Activated T-cell treated with anti-CD3 and anti-CD28 coated beads, Interleukin-2, amount 50 U/mL, for 1 hour (primary cell): ENCODE measurements around the gene UMODL1.

ENCODE experiments used
- DNase-seq: peaks from one replicate; pipeline ENCODE4 v3.0.0-alpha.2; 2020

Gene UMODL1

GRCh38 chr21:42135386-42136052 lies 64.4 kb downstream of the UMODL1 start:
- no peak for DNase-seq

- no peak for DNase-seq
These were observed 66.2 kb downstream of the UMODL1 start for GRCh38 chr21:42137191-42137904.

GRCh38 chr21:42140196-42140934 lies 69.2 kb downstream of the UMODL1 start:
- DNase-seq, result no peak

- no peak for DNase-seq
These were observed 70.5 kb downstream of the UMODL1 start for GRCh38 chr21:42141643-42142042.

- DNase-seq, result no peak
These were observed 71.0 kb downstream of the UMODL1 start for GRCh38 chr21:42142141-42142540.

GRCh38 chr21:42142627-42143026 lies 71.5 kb downstream of the UMODL1 start:
- DNase-seq, result no peak

- no peak for DNase-seq
These were observed 72.0 kb downstream of the UMODL1 start for GRCh38 chr21:42143111-42143510.

GRCh38 chr21:42144221-42144620 lies 73.1 kb downstream of the UMODL1 start:
- DNase-seq, result no peak

GRCh38 chr21:42144679-42145568 lies 73.8 kb downstream of the UMODL1 start:
- no peak for DNase-seq

- peak; percentile 68 for DNase-seq
These were observed 74.6 kb downstream of the UMODL1 start for GRCh38 chr21:42145569-42146272.

- no peak for DNase-seq
These were observed 75.2 kb downstream of the UMODL1 start for GRCh38 chr21:42146273-42146805.

- peak; percentile 14 for DNase-seq
These were observed 75.7 kb downstream of the UMODL1 start for GRCh38 chr21:42146821-42147220.

- peak; percentile 15 for DNase-seq
These were observed 76.4 kb downstream of the UMODL1 start for GRCh38 chr21:42147386-42148020.

GRCh38 chr21:42148097-42148496 lies 77.0 kb downstream of the UMODL1 start:
- DNase-seq, result no peak

- DNase-seq, result peak; percentile 2
These were observed 77.5 kb downstream of the UMODL1 start for GRCh38 chr21:42148584-42148983.

GRCh38 chr21:42149656-42150473 lies 78.7 kb downstream of the UMODL1 start:
- DNase-seq, result peak; percentile 10

- peak; percentile 12 for DNase-seq
These were observed 79.5 kb downstream of the UMODL1 start for GRCh38 chr21:42150474-42151085.

GRCh38 chr21:42151148-42151947 lies 80.2 kb downstream of the UMODL1 start:
- peak; percentile 11 for DNase-seq

- DNase-seq, result no peak
These were observed 80.8 kb downstream of the UMODL1 start for GRCh38 chr21:42151948-42152220.
